MCF 10A (cell line): ENCODE measurements around the gene AGMAT. TPM values are rescaled to one million over a fixed set of nuclear protein-coding genes. Genes with fewer than 3 reads are reported as not detected.

Experiments used
- BruUV-seq: library from RNA; stranded (reverse); fragments of 400-500 nt; replicated peaks from 2 replicates; lab custom pipeline; 2021; lab: Mats Ljungman, UMichigan
- CTCF ChIA-PET: fragments of 300-600 bp; sonication (Branson Sonifier 250); formaldehyde crosslinking; extraction: SDS; loops from one replicate; lab custom pipeline; 2021; ENCODE audit warnings: antibody characterized with exemption, inconsistent platforms; lab: Yijun Ruan, JAX
- POLR2A ChIA-PET: fragments of 300-600, 350-650 bp; sonication (Branson Sonifier 250); formaldehyde crosslinking; extraction: SDS; loops from one replicate; lab custom pipeline; 2020; ENCODE audit warnings: antibody characterized with exemption, inconsistent platforms; lab: Yijun Ruan, JAX
- DNase-seq: peaks from one replicate; pipeline ENCODE4 v3.0.0-alpha.2; 2018; ENCODE audit not compliant: unreplicated experiment
- H3K27ac Mint-ChIP-seq: one replicate; pipeline ENCODE4 v1.8.0; 2022; ENCODE audit warnings: mild to moderate bottlenecking, low read depth, mixed read lengths; ENCODE audit not compliant: unreplicated experiment
- H3K27me3 Mint-ChIP-seq: one replicate; pipeline ENCODE4 v1.8.0; 2022; ENCODE audit warnings: mixed read lengths; ENCODE audit not compliant: insufficient read depth, unreplicated experiment
- H3K36me3 Mint-ChIP-seq: one replicate; pipeline ENCODE4 v1.8.0; 2022; ENCODE audit warnings: mild to moderate bottlenecking, moderate library complexity, mixed read lengths; ENCODE audit not compliant: insufficient read depth, unreplicated experiment
- H3K4me1 Mint-ChIP-seq: one replicate; pipeline ENCODE4 v1.8.0; 2022; ENCODE audit warnings: mixed read lengths; ENCODE audit not compliant: insufficient read depth, unreplicated experiment
- H3K4me3 Mint-ChIP-seq: one replicate; pipeline ENCODE4 v1.8.0; 2022; ENCODE audit warnings: mild to moderate bottlenecking, moderate library complexity, mixed read lengths; ENCODE audit not compliant: unreplicated experiment
- H3K9me3 Mint-ChIP-seq: one replicate; pipeline ENCODE4 v1.8.0; 2022; ENCODE audit warnings: mixed read lengths; ENCODE audit not compliant: unreplicated experiment
- intact Hi-C: fragments of 100-400 bp; cut with micrococcal nuclease; formaldehyde crosslinking; loops from 2 replicates; pipeline ENCODE4 v1.14.1; 2022
- total RNA-seq: library from RNA; stranded (reverse); gene quantifications from 2 replicates; pipeline ENCODE4 v1.2.3, GENCODE V29; 2022
- TF ChIP-seq, protein P1 (sequence below): fragments of 200-600 bp; IDR thresholded peaks from one replicate; pipeline ENCODE4 v1.8.0; 2022; ENCODE audit warnings: antibody characterized with exemption, mild to moderate bottlenecking; ENCODE audit not compliant: unreplicated experiment

The AGMAT gene
- total RNA-seq, 1 experiment from 2014 or later: not detected

- BruUV-seq: no TSS peak
- ChIA-PET POLR2A (interaction anchor here (0.5 to 1.2 kb wide), 3 partner anchors 10 to 50 kb away, joined by 3 read pairs; partner anchors contain the start of gene DNAJC16), CTCF (no interaction called here)
- no peak overlapping the region for H3K27ac Mint-ChIP-seq
- intact Hi-C loops: no loop called here
- H3K4me1 Mint-ChIP-seq: no peaks in the 10 kb centered on the region
- no peaks in the 10 kb centered on the region for H3K27me3 Mint-ChIP-seq
- H3K4me3 Mint-ChIP-seq: no peak overlapping the region
- no peak for DNase-seq
- TF ChIP-seq, protein P1, sequence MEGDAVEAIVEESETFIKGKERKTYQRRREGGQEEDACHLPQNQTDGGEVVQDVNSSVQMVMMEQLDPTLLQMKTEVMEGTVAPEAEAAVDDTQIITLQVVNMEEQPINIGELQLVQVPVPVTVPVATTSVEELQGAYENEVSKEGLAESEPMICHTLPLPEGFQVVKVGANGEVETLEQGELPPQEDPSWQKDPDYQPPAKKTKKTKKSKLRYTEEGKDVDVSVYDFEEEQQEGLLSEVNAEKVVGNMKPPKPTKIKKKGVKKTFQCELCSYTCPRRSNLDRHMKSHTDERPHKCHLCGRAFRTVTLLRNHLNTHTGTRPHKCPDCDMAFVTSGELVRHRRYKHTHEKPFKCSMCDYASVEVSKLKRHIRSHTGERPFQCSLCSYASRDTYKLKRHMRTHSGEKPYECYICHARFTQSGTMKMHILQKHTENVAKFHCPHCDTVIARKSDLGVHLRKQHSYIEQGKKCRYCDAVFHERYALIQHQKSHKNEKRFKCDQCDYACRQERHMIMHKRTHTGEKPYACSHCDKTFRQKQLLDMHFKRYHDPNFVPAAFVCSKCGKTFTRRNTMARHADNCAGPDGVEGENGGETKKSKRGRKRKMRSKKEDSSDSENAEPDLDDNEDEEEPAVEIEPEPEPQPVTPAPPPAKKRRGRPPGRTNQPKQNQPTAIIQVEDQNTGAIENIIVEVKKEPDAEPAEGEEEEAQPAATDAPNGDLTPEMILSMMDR: no peak
- no peaks in the 10 kb centered on the region for H3K9me3 Mint-ChIP-seq
- peaks cover 55% of the 10 kb centered on the region for H3K36me3 Mint-ChIP-seq
Measured at GRCh38 chr1:15571266-15571665, 13.6 kb downstream of the AGMAT start.

- no peaks in the 10 kb centered on the region for H3K4me1 Mint-ChIP-seq
- no peak for DNase-seq
- intact Hi-C loops: no loop called here
- TF ChIP-seq, protein P1: no peak
- no peaks in the 10 kb centered on the region for H3K9me3 Mint-ChIP-seq
- POLR2A ChIA-PET: interaction anchor here (0.5 to 1.2 kb wide), 2 partner anchors 44 to 50 kb away, joined by 3 read pairs; partner anchors contain the start of gene DNAJC16
- peaks cover 59% of the 10 kb centered on the region for H3K36me3 Mint-ChIP-seq
- BruUV-seq: no TSS peak
- no peak overlapping the region for H3K4me3 Mint-ChIP-seq
- no peak overlapping the region for H3K27ac Mint-ChIP-seq
- H3K27me3 Mint-ChIP-seq: no peaks in the 10 kb centered on the region
- CTCF ChIA-PET: no interaction called here
Measured at GRCh38 chr1:15570861-15571260, 14.0 kb downstream of the AGMAT start.

DNA sequence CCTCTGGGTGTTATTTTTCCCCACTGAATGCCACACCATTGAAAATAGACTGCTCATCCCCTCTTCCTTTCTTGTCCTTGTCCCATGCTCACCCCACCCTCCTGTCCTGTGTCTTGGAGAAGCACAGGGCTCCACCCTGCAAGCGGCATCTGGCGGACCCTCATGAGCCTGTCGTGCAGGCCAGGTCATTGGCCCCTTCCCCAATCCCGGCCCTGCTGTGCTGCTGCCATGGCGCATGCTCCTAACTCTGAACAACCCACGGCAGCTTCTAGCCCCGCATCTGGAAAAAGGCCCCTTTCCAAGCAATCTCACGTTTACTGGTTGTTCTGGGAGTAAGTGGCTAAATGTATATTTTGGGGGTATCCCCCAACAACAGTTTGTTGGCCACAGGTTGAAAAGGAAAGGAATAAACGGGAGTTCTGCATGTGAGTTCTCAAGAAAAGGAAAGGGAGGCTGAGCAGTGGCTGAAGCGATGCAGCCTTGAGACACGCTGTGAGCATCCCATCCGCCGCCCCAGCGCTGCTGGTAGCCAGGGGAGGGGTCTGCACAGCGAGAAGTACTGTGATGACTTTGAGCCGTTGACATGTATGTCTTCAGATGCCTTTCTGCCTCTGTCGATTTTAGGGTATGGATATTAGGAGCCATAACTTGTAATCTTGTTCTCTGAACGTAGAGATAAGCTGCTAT, 16.3 kb downstream of the AGMAT start:
- Mint-ChIP-seq H3K4me1 (no peaks in the 10 kb centered on the region), H3K4me3 (no peak overlapping the region), H3K9me3 (no peaks in the 10 kb centered on the region), H3K27ac (no peak overlapping the region), H3K27me3 (no peaks in the 10 kb centered on the region), H3K36me3 (peaks cover 82% of the 10 kb centered on the region)
- intact Hi-C loops: no loop called here
- ChIA-PET POLR2A (interaction anchor here (2.1 kb wide), 1 partner anchor 35 kb away, joined by 5 read pairs; no protein-coding TSS in a partner anchor), CTCF (no interaction called here)
- no TSS peak for BruUV-seq
- TF ChIP-seq, protein P1: no peak
- DNase-seq: no peak

DNA sequence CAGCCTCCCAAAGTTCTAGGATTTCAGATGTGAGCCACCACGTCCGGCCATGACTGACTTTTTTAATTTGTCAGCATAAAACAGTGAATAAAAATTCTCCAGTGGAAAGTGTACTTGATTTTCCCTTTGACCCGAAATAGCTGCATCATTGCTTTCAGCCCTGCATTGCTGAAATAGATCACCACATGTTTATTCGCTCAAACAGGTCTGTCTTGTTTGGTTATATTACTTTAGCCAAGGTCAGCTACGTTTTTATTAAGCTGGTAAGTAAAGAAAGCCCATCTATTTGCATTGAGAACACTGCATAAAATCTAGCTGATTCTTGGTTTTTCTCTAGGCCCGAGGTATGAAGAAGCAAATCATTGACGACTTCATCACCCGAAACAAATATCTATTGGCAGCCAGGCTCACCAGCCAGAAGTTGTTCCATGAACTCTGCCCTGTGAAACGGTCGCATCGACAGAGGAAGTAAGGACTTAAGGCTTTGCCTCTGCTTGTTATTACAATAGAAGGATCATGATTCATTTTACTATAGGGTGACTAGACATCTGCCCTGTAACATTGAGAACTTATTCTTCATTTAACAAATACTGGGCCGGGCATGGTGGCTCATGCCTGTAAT, 25.6 kb downstream of the AGMAT start:
- POLR2A ChIA-PET: interaction anchor here (0.6 kb wide), 1 partner anchor 158 kb away, joined by 3 read pairs; no protein-coding TSS in a partner anchor
- no peak overlapping the region for H3K27ac Mint-ChIP-seq
- peaks cover 78% of the 10 kb centered on the region for H3K36me3 Mint-ChIP-seq
- intact Hi-C loops: no loop called here
- H3K4me1 Mint-ChIP-seq: no peaks in the 10 kb centered on the region
- CTCF ChIA-PET: interaction anchor here (0.9 kb wide), 1 partner anchor 182 kb away, joined by 3 read pairs; no protein-coding TSS in a partner anchor
- H3K4me3 Mint-ChIP-seq: no peak overlapping the region
- H3K9me3 Mint-ChIP-seq: no peaks in the 10 kb centered on the region
- TF ChIP-seq, protein P1: no peak
- H3K27me3 Mint-ChIP-seq: no peaks in the 10 kb centered on the region
- DNase-seq: no peak
- no TSS peak for BruUV-seq
